GM12873 (cell line): ENCODE results near the gene ERFE.

ENCODE experiments used
- TF ChIP-seq, protein P1 (sequence below): IDR thresholded peaks from 2 replicates; pipeline ENCODE4 v1.5.1; 2012; ENCODE audit warnings: low read depth, mild to moderate bottlenecking, moderate library complexity, low read length, control low read depth; ENCODE audit not compliant: insufficient read depth; ENCODE audit errors: missing control alignments

Gene ERFE

DNA sequence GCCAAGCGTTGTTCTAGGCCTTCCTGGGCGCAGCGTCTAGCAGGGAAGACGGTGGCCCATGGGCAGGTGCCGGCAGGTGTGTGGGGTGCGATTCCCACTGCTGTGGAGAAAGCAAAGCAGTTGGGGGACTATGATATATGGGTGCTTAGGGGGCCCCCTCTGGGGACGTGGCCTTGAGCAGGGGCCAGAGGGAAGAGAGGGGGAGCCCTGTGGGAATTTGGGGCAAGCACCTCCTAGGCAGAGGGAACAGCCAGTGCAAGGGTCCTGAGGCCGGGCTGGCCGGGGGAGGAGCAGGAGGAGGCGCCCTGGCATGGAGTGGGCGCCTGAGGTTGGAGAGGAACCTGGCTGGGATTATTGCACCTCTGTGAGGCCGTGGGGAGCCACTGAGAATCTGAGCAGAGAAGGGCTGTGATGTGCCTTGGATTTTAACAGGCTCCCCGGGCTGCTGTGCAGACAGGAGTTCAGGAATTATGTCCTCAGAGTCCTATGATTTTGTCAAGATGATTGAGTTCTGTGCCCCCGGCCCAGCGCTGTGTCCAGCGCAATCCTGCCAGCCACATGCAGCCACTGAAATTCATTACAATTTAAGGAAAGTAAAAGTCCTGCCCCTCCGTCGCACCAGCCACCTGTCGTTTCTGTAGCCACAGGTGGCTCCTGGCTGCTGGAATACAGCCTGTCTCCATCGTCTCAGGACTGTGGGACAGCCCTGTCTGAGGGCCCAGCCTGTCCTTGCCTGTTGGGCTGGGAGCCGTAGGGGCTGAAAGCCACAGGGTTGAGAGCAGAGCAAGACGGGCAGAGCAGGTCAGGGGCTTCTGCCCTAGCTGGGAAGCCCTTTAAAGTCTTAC lies 29.4 kb upstream of the ERFE start:
- TF ChIP-seq, protein P1, sequence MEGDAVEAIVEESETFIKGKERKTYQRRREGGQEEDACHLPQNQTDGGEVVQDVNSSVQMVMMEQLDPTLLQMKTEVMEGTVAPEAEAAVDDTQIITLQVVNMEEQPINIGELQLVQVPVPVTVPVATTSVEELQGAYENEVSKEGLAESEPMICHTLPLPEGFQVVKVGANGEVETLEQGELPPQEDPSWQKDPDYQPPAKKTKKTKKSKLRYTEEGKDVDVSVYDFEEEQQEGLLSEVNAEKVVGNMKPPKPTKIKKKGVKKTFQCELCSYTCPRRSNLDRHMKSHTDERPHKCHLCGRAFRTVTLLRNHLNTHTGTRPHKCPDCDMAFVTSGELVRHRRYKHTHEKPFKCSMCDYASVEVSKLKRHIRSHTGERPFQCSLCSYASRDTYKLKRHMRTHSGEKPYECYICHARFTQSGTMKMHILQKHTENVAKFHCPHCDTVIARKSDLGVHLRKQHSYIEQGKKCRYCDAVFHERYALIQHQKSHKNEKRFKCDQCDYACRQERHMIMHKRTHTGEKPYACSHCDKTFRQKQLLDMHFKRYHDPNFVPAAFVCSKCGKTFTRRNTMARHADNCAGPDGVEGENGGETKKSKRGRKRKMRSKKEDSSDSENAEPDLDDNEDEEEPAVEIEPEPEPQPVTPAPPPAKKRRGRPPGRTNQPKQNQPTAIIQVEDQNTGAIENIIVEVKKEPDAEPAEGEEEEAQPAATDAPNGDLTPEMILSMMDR = no peak

DNA sequence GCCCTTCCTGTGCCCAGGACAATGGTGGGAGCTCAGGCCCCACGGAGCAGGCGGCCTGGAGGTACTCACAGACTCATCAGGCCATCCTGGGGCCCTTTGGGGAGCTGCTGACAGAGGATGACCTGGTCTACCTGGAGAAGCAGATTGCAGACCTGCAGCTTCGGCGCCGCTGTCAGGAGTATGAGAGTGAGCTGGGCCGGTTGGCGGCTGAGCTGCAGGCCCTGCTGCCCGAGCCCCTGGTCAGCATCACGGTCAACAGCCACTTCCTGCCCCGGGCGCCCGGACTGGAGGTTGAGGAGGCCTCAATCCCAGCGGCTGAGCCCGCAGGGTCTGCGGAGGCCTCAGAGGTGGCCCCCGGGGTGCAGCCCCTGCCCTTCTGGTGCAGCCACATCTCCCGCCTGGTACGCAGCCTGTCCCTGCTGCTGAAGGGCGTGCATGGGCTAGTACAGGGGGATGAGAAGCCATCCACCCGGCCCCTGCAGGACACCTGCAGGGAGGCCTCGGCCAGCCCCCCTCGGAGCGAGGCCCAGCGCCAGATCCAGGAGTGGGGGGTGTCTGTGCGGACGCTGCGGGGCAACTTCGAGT lies 28.6 kb upstream of the ERFE start:
- TF ChIP-seq, protein P1 = no peak

DNA sequence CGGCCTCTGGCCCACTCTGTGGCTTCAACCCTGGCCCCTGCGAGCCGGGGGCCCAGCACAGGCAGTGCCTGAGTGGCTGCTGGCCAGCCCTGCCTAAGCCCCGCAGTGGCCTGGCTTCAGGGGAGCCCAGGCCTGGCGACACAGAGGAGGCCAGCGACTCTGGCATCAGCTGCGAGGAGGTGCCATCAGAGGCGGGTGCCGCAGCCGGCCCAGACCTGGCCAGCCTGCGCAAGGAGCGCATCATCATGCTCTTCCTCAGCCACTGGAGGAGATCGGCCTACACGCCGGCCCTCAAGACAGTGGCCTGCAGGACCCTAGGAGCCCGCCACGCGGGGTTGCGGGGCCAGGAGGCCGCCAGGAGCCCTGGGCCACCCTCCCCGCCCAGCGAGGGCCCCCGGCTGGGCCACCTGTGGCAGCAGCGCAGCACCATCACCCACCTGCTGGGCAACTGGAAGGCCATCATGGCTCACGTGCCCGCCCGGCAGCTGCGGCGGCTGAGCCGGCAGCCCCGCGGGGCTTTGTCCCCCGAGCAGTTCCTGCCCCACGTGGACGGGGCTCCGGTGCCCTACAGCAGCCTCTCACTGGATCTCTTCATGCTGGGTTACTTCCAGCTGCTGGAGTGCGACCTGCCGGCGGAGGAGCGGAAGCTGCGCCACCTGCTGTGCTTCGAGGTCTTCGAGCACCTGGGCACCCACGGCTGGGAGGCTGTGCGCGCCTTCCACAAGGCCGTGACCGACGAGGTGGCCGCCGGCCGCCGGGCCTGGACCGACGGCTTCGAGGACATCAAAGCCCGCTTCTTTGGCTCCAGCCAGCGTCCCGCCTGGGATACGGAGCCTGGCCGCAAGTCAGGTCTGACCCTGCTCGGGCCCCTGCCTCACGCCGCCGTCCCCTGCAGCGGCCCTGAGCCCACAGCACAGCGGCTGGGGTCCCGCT lies 27.8 kb upstream of the ERFE start:
- TF ChIP-seq, protein P1 = no peak

DNA sequence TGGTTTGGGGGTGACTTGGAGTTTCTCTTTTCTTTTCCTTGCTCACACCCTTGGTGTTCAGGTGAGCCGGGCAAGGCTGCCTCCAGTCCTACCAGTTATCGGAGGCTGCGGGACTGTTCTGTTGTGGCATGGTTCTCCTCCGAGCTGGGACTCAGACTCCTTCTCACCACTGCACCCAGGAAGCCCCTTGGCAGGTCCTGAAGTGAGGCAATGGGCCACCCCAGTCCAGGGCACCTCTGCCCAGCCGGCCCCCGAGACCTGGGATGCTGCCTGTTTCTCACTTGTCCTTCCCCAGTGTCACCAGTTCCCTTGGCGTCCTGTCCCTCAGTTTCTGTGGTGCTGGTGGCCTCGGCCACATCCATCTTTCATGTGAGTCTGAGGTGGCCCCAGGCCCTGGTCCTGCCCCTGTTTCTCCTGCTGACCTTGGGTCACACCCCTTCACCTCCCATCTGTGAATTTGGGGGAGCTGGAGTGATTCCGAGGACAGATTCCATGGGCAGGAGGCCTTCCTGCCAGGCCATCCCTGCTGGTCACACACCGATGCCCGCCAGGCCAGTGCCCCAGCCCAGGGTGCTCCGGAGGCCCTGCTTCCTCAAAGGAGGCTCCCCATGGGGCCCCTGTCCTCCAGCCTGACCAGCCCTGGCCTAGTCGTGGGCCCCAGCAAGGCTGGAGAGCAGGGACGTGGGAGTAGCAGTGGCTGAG lies 26.9 kb upstream of the ERFE start:
- TF ChIP-seq, protein P1 = no peak

DNA sequence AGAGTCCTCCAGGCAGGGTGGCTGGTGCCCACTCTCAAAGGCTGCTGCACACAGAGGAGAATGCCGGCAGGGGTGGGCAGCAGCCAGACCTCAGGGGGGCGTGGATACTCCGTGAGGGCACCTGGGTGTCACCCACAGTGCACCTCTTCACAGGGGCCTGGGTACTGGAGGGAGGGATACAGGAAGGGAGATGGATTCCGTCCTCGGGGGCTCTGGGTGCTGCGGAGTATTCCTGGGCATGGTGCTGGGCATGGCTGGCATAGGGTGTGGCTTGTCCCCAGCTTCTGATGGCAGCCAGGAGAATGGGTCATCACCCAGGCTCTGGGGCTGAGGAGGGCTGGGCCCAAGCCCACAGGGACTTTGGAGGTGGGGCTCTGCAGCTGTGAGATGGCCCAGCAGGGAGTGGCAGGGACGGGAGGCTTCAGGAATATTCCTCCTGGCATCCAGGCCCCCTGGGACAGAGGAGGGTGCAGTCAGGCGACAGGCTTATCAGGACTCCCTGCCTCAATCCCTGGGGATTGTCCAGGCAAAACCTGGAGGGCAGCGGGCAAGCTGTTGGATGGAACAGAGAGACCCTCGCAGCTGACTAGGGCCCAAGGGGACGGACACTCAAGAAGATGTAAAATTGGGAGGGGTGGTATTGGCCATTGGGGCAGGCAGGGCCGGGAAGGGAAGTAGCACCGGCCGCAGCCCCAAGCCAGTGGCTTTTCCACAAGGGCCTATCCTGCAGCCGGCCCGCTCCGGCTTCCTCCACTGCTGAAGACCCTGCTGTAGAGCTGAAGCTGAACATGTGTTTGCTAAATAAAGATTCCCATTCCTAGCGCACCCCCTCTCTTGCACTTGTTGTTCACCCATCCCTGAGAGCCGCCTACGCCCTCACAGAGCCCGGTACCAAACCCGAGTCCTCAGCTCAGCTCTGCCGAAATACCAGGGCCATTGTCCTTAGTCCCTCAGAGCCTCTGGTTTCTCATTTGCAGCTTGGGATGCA lies 26.0 kb upstream of the ERFE start:
- TF ChIP-seq, protein P1 = no peak

DNA sequence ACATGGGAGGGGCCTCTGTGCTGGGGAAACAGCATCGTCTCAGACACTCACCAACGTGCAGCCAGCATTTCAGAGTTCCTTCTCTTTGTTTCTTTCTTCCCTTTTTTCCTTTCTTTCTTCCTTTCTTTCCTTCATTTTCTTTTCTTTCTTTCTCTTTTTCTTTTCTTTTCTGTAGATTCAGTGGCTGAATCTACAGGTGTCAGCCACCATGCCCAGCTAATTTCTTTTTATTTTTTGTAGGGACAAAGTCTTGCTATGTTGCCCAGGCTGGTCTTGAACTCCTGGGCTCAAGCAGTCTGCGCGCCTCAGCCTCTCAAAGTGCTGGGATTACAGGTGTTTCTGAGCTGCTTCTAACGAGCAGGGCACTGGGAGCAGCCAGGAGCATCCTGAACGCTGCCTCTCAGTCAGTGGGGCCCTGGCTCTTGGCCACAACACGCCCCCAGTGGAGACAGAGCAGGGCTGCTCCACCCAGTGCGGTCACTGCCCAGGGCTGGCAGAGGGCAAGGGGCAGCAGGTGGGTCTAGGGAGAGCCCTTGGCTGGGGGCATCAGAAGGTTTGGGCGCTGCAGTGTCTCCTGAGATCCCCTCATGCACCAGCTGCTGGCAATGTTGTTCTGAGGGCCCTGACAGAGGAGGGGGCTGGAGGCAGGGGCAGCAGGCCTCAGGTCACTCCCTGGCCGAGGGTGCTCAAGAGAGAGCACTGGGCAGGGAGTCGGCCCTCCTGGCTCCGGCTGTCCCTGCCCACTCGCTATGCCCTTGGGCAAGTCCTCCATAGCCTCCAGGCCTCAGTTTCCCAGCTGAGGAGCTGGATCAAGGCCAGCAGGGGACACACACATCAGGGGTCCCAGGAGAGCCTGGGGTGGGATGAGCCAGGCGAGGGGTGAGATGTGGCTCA lies 25.0 kb upstream of the ERFE start:
- TF ChIP-seq, protein P1 = no peak
